ENCODE measurements around the gene PPIB. TPM values are rescaled to one million over a fixed set of nuclear protein-coding genes. Genes with fewer than 3 reads are reported as not detected.

The PPIB gene
- total RNA-seq, 1 experiment from 2014 or later, result 458 TPM

GRCh38 chr15:64185146-64185911 lies 22.5 kb upstream of the PPIB start:
- Mint-ChIP-seq H3K27ac (ENCODE audit: unreplicated experiment) (no peak overlapping the region), H3K4me3 (ENCODE audit: unreplicated experiment) (no peak overlapping the region), H3K9me3 (ENCODE audit: unreplicated experiment) (no peaks in the 10 kb centered on the region), H3K36me3 (ENCODE audit: insufficient read depth, unreplicated experiment) (no peaks in the 10 kb centered on the region), H3K4me1 (ENCODE audit: low read depth, unreplicated experiment) (no peaks in the 10 kb centered on the region), H3K27me3 (ENCODE audit: insufficient read depth, unreplicated experiment) (no peaks in the 10 kb centered on the region)
- no peaks in the 10 kb centered on the region for H3K36me3 ChIP-seq (ENCODE audit: control insufficient read depth, insufficient read depth, low read length)
- no peaks in the 10 kb centered on the region for H3K27me3 ChIP-seq (replicated peaks; ENCODE audit: control insufficient read depth, insufficient read depth, low read length)
- H3K9me3 ChIP-seq, result no peaks in the 10 kb centered on the region
- intact Hi-C loops (cut with micrococcal nuclease; ENCODE audit: unreplicated experiment), result no loop called here
- no peak overlapping the region for H3K4me3 ChIP-seq (ENCODE audit: low read depth, low read length)
- BruUV-seq (replicated peaks), result no TSS peak
- TF ChIP-seq, protein P1, sequence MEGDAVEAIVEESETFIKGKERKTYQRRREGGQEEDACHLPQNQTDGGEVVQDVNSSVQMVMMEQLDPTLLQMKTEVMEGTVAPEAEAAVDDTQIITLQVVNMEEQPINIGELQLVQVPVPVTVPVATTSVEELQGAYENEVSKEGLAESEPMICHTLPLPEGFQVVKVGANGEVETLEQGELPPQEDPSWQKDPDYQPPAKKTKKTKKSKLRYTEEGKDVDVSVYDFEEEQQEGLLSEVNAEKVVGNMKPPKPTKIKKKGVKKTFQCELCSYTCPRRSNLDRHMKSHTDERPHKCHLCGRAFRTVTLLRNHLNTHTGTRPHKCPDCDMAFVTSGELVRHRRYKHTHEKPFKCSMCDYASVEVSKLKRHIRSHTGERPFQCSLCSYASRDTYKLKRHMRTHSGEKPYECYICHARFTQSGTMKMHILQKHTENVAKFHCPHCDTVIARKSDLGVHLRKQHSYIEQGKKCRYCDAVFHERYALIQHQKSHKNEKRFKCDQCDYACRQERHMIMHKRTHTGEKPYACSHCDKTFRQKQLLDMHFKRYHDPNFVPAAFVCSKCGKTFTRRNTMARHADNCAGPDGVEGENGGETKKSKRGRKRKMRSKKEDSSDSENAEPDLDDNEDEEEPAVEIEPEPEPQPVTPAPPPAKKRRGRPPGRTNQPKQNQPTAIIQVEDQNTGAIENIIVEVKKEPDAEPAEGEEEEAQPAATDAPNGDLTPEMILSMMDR (IDR thresholded peaks at IDR 0.05; ENCODE audit: insufficient read depth in 1 of 2, low read depth in 1 of 2, low read length in 1 of 2, severe bottlenecking in 1 of 2, unreplicated experiment in 1 of 2), result no peak
- no peaks in the 10 kb centered on the region for H3K4me1 ChIP-seq
- ChIA-PET POLR2A (no interaction called here), CTCF (no interaction called here)
- DNase-seq, result no peak

- ChIA-PET POLR2A (no interaction called here), CTCF (no interaction called here)
- Mint-ChIP-seq H3K4me1 (ENCODE audit: low read depth, unreplicated experiment) (no peaks in the 10 kb centered on the region), H3K27me3 (ENCODE audit: insufficient read depth, unreplicated experiment) (no peaks in the 10 kb centered on the region), H3K9me3 (ENCODE audit: unreplicated experiment) (no peaks in the 10 kb centered on the region), H3K36me3 (ENCODE audit: insufficient read depth, unreplicated experiment) (no peaks in the 10 kb centered on the region), H3K4me3 (ENCODE audit: unreplicated experiment) (no peak overlapping the region), H3K27ac (ENCODE audit: unreplicated experiment) (no peak overlapping the region)
- no peak overlapping the region for H3K4me3 ChIP-seq (ENCODE audit: low read depth, low read length)
- DNase-seq, result no peak
- TF ChIP-seq, protein P1 (IDR thresholded peaks at IDR 0.05; ENCODE audit: insufficient read depth in 1 of 2, low read depth in 1 of 2, low read length in 1 of 2, severe bottlenecking in 1 of 2, unreplicated experiment in 1 of 2), result no peak
- H3K9me3 ChIP-seq, result no peaks in the 10 kb centered on the region
- H3K27me3 ChIP-seq (replicated peaks; ENCODE audit: control insufficient read depth, insufficient read depth, low read length), result no peaks in the 10 kb centered on the region
- intact Hi-C loops (cut with micrococcal nuclease; ENCODE audit: unreplicated experiment), result no loop called here
- H3K4me1 ChIP-seq, result no peaks in the 10 kb centered on the region
- no peaks in the 10 kb centered on the region for H3K36me3 ChIP-seq (ENCODE audit: control insufficient read depth, insufficient read depth, low read length)
- no TSS peak for BruUV-seq (replicated peaks)
Measured at GRCh38 chr15:64182859-64183370, 20.1 kb upstream of the PPIB start.

DNA sequence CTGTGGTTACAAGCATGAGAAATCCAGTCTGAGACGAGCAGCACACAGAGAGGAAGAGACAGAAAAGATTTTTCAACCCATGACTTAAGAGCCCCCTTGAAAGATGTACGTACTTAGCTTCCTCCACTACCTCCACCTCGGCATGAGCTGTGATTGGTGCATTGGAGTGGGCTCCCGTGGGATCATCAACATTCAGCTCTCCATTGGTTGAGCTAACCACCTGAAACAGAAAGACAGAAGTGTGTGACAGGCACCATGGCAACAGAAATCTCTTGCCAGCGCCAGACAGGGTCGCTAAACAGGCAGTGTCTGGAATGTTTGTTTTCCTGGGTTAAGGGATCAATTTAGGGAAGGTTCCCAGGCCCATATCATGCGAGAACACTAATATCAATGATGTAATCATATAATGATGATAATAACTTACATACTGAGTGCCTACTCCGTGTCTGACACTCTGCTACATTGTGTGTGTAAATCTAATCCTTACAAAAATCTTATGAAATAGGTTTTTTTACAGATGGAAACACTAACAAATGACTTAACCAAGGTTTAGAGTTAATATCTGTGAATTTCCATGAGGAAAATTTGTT lies 17.5 kb upstream of the PPIB start:
- DNase-seq, result no peak
- H3K9me3 Mint-ChIP-seq (ENCODE audit: unreplicated experiment), result no peaks in the 10 kb centered on the region
- no peaks in the 10 kb centered on the region for H3K4me1 Mint-ChIP-seq (ENCODE audit: low read depth, unreplicated experiment)
- no peaks in the 10 kb centered on the region for H3K36me3 ChIP-seq (ENCODE audit: control insufficient read depth, insufficient read depth, low read length)
- BruUV-seq (replicated peaks), result no TSS peak
- ChIA-PET POLR2A (no interaction called here), CTCF (interaction anchor here (0.5 kb wide), 1 partner anchor 676 kb away, joined by 3 read pairs; the partner anchor contains the start of gene USP3)
- no peaks in the 10 kb centered on the region for H3K27me3 Mint-ChIP-seq (ENCODE audit: insufficient read depth, unreplicated experiment)
- TF ChIP-seq, protein P1 (IDR thresholded peaks at IDR 0.05; ENCODE audit: insufficient read depth in 1 of 2, low read depth in 1 of 2, low read length in 1 of 2, severe bottlenecking in 1 of 2, unreplicated experiment in 1 of 2), result no peak
- H3K27me3 ChIP-seq (replicated peaks; ENCODE audit: control insufficient read depth, insufficient read depth, low read length), result no peaks in the 10 kb centered on the region
- H3K4me1 ChIP-seq, result no peaks in the 10 kb centered on the region
- H3K27ac Mint-ChIP-seq (ENCODE audit: unreplicated experiment), result no peak overlapping the region
- H3K4me3 ChIP-seq (ENCODE audit: low read depth, low read length), result no peak overlapping the region
- no peaks in the 10 kb centered on the region for H3K9me3 ChIP-seq
- peaks cover 5% of the 10 kb centered on the region for H3K36me3 Mint-ChIP-seq (ENCODE audit: insufficient read depth, unreplicated experiment)
- H3K4me3 Mint-ChIP-seq (ENCODE audit: unreplicated experiment), result no peak overlapping the region
- intact Hi-C loops (cut with micrococcal nuclease; ENCODE audit: unreplicated experiment), result no loop called here
